Breast epithelium (tissue), 4 donors: ENCODE measurements around the gene PPP2R2D. TPM values are rescaled to one million over a fixed set of nuclear protein-coding genes. Genes with fewer than 3 reads are reported as not detected.

Source experiments
- DNase-seq, 2 donors: peaks; one replicate each; pipeline ENCODE4 v3.0.0-alpha.2; 2019; ENCODE audit warnings: low spot score in 2 of 2
- H3K27ac ChIP-seq, 2 donors: fragments of 200-600 bp; sonication (generic) in 1 of 2; one replicate each; pipeline ENCODE4 v1.5.1; 2016 to 2019; ENCODE audit warnings: mild to moderate bottlenecking in 1 of 2
- H3K27me3 ChIP-seq, 2 donors: fragments of 200-600 bp; sonication (generic) in 1 of 2; one replicate each; pipeline versions ENCODE4 v1.5.1 to v1.6.0; 2017 to 2019; ENCODE audit warnings: control low read depth in 1 of 2, mild to moderate bottlenecking in 1 of 2
- H3K36me3 ChIP-seq: fragments of 200-600 bp; one replicate; pipeline ENCODE4 v1.5.1; 2019
- H3K4me1 ChIP-seq, 2 donors: fragments of 200-600 bp; sonication (generic); one replicate each; pipeline ENCODE4 v1.5.1; 2016 to 2019; ENCODE audit warnings: control low read depth in 1 of 2
- H3K4me3 ChIP-seq, 3 donors: fragments of 200-600 bp; sonication (generic); 1 replicate in 2 of 3; 2 replicates in 1 of 3; pipeline ENCODE4 v1.5.1; 2016 to 2019; ENCODE audit warnings: mild to moderate bottlenecking in 3 of 3, moderate library complexity in 2 of 3
- H3K9me3 ChIP-seq, 2 donors: fragments of 200-600 bp; sonication (generic) in 1 of 2; one replicate each; pipeline ENCODE4 v1.5.1; 2016 to 2019; ENCODE audit warnings: control low read depth in 1 of 2
- POLR2A ChIP-seq: fragments of 450-650 bp; IDR thresholded peaks from one replicate; pipeline ENCODE4 v1.6.1; 2016; ENCODE audit warnings: antibody characterized with exemption, mild to moderate bottlenecking, moderate library complexity
- POLR2AphosphoS5 ChIP-seq, 3 donors: sonication (generic); formaldehyde crosslinking; IDR thresholded peaks; one replicate each; pipeline ENCODE4 v1.6.1; 2017; ENCODE audit warnings: antibody characterized with exemption in 3 of 3
- intact Hi-C: fragments of 100-400 bp; cut with DNase I; formaldehyde crosslinking; loops from one replicate; pipeline ENCODE4 v1.15.1; 2023; ENCODE audit warnings: low total_unique reads
- total RNA-seq, 3 donors: library from RNA; depleted of rRNA; stranded (reverse); fragments of >200 nt; gene quantifications; one replicate each; pipeline ENCODE4 v1.1.0, GENCODE V29; 2016
- TF ChIP-seq, protein P1 (sequence below), 3 donors: fragments of 450-650 bp; IDR thresholded peaks; one replicate each; pipeline ENCODE4 v1.5.1; 2016 to 2017; ENCODE audit warnings: antibody characterized with exemption in 3 of 3, mild to moderate bottlenecking in 3 of 3, moderate library complexity in 3 of 3

PPP2R2D gene
- total RNA-seq, 3 donors from 2014 or later, result 33.0 to 51.8 (median 44.1) TPM

GRCh38 chr10:131860311-131860710, 40.5 kb upstream of the PPP2R2D start:
- intact Hi-C loops, result loop anchor here (2.0 kb wide), 1 partner anchor 14 kb away; no protein-coding TSS in a partner anchor
- TF ChIP-seq, protein P1, sequence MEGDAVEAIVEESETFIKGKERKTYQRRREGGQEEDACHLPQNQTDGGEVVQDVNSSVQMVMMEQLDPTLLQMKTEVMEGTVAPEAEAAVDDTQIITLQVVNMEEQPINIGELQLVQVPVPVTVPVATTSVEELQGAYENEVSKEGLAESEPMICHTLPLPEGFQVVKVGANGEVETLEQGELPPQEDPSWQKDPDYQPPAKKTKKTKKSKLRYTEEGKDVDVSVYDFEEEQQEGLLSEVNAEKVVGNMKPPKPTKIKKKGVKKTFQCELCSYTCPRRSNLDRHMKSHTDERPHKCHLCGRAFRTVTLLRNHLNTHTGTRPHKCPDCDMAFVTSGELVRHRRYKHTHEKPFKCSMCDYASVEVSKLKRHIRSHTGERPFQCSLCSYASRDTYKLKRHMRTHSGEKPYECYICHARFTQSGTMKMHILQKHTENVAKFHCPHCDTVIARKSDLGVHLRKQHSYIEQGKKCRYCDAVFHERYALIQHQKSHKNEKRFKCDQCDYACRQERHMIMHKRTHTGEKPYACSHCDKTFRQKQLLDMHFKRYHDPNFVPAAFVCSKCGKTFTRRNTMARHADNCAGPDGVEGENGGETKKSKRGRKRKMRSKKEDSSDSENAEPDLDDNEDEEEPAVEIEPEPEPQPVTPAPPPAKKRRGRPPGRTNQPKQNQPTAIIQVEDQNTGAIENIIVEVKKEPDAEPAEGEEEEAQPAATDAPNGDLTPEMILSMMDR (IDR thresholded peaks at IDR 0.05), result no peak
- TF ChIP-seq POLR2A (no peak), POLR2AphosphoS5 (IDR thresholded peaks at IDR 0.05) (no peak)
- H3K27me3 ChIP-seq, result peaks cover 0 to 37% of the 10 kb centered on the region in 2 donors
- H3K9me3 ChIP-seq, result no peaks in the 10 kb centered on the region
- H3K36me3 ChIP-seq, result no peaks in the 10 kb centered on the region
- H3K27ac ChIP-seq, result no peak overlapping the region
- H3K4me1 ChIP-seq, result no peaks in the 10 kb centered on the region
- no peak overlapping the region for H3K4me3 ChIP-seq
- DNase-seq, result peak in 1 of 2 donors; percentile 28

DNA sequence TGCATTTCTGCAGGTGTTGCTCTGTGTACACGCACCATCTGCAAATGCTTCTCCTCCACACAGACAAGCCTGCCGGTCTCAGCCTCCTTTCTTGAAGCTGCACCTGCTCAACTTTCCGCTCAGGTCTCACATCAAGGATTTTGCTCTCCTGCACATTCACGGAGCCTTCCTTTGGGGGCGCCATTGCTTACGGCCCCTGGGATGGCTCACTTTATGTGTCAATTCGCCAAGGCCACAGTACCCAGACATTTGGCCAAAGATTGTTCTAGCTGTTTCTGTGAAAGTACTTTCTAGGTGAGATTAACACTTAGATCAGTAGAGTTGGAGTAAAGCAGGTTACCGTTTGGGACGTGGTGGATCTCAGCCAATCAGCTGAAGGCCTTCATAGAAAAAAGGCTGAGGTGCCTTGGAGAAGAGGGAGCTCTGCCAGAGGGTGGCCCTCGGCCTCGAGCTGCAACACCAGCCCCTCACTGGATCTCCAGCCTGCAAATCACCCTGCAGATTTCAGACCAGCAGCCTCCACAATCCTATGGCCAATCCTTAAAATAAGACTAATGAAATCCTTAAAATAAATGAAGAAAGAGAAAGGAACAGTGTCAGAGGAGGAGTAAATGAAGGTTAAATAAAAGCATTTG, 39.9 kb upstream of the PPP2R2D start:
- Histone ChIP-seq H3K27me3 (peaks cover 0 to 31% of the 10 kb centered on the region in 2 donors), H3K9me3 (no peaks in the 10 kb centered on the region), H3K36me3 (no peaks in the 10 kb centered on the region), H3K4me3 (no peak overlapping the region), H3K27ac (no peak overlapping the region), H3K4me1 (no peaks in the 10 kb centered on the region)
- no peak for TF ChIP-seq POLR2AphosphoS5 (IDR thresholded peaks at IDR 0.05)
- TF ChIP-seq POLR2A, result no peak
- TF ChIP-seq, protein P1 (IDR thresholded peaks at IDR 0.05), result no peak
- intact Hi-C loops, result loop anchor here (2.0 kb wide), 1 partner anchor 14 kb away; no protein-coding TSS in a partner anchor
- peak in 1 of 2 donors; percentile 10 for DNase-seq

GRCh38 chr10:131862548-131862947, 38.3 kb upstream of the PPP2R2D start:
- no peak overlapping the region for H3K27ac ChIP-seq
- no peak overlapping the region for H3K4me3 ChIP-seq
- intact Hi-C loops, result no loop called here
- peaks cover 0 to 15% of the 10 kb centered on the region in 2 donors for H3K27me3 ChIP-seq
- no peak for TF ChIP-seq POLR2AphosphoS5 (IDR thresholded peaks at IDR 0.05)
- TF ChIP-seq, protein P1 (IDR thresholded peaks at IDR 0.05), result no peak
- no peak for TF ChIP-seq POLR2A
- H3K9me3 ChIP-seq, result no peaks in the 10 kb centered on the region
- H3K4me1 ChIP-seq, result no peaks in the 10 kb centered on the region
- DNase-seq, result no peak
- no peaks in the 10 kb centered on the region for H3K36me3 ChIP-seq

GRCh38 chr10:131865223-131865917, 35.4 kb upstream of the PPP2R2D start:
- no peaks in the 10 kb centered on the region for H3K9me3 ChIP-seq
- H3K27me3 ChIP-seq, result peaks cover 0 to 4% of the 10 kb centered on the region in 2 donors
- no peaks in the 10 kb centered on the region for H3K4me1 ChIP-seq
- no peak overlapping the region for H3K4me3 ChIP-seq
- TF ChIP-seq POLR2A (no peak), POLR2AphosphoS5 (IDR thresholded peaks at IDR 0.05) (no peak)
- TF ChIP-seq, protein P1 (IDR thresholded peaks at IDR 0.05), result no peak
- no peak overlapping the region for H3K27ac ChIP-seq
- DNase-seq, result no peak
- intact Hi-C loops, result no loop called here
- no peaks in the 10 kb centered on the region for H3K36me3 ChIP-seq

GRCh38 chr10:131866673-131867072, 34.1 kb upstream of the PPP2R2D start:
- no peak for TF ChIP-seq POLR2AphosphoS5 (IDR thresholded peaks at IDR 0.05)
- TF ChIP-seq, protein P1 (IDR thresholded peaks at IDR 0.05), result no peak
- no peak for DNase-seq
- Histone ChIP-seq H3K27me3 (peaks cover 0 to 9% of the 10 kb centered on the region in 2 donors), H3K4me1 (no peaks in the 10 kb centered on the region), H3K27ac (no peak overlapping the region), H3K36me3 (no peaks in the 10 kb centered on the region), H3K9me3 (no peaks in the 10 kb centered on the region), H3K4me3 (no peak overlapping the region)
- intact Hi-C loops, result no loop called here
